GM21717 (cell line): ENCODE results near the gene CDC25B.
"Not testable (repeated sequence)": the region's sequence is repeated elsewhere in the genome, so short reads cannot be mapped to it uniquely, and the experiment has no call there.

Experiments used
- ATAC-seq: cut with Tn5 transposase; IDR thresholded peaks from one replicate; pipeline ENCODE4 v1.9.1; 2021; ENCODE audit warnings: mild to moderate bottlenecking, moderate library complexity; ENCODE audit not compliant: unreplicated experiment

CDC25B gene

GRCh38 chr20:3821996-3822395, 25.9 kb downstream of the CDC25B start:
- no peak for ATAC-seq

GRCh38 chr20:3823881-3824280, 27.8 kb downstream of the CDC25B start:
- no peak for ATAC-seq

- no peak for ATAC-seq
These were observed 29.4 kb downstream of the CDC25B start for GRCh38 chr20:3825526-3825925.

- no peak for ATAC-seq
These were observed 30.3 kb downstream of the CDC25B start for GRCh38 chr20:3826420-3826819.

GRCh38 chr20:3828798-3829197, 32.7 kb downstream of the CDC25B start:
- ATAC-seq, result no peak

GRCh38 chr20:3829891-3830290, 33.8 kb downstream of the CDC25B start:
- ATAC-seq, result not testable (repeated sequence)

- no peak for ATAC-seq
These were observed 40.0 kb downstream of the CDC25B start for GRCh38 chr20:3836132-3836531.

GRCh38 chr20:3839328-3839727, 43.2 kb downstream of the CDC25B start:
- no peak for ATAC-seq

GRCh38 chr20:3840201-3840600, 44.1 kb downstream of the CDC25B start:
- ATAC-seq, result not testable (repeated sequence)

- no peak for ATAC-seq
These were observed 46.3 kb downstream of the CDC25B start for GRCh38 chr20:3842348-3842930.

GRCh38 chr20:3843490-3843889, 47.4 kb downstream of the CDC25B start:
- ATAC-seq, result no peak

GRCh38 chr20:3843990-3844619, 48.0 kb downstream of the CDC25B start:
- ATAC-seq, result not testable (repeated sequence)

GRCh38 chr20:3846378-3846739, 50.2 kb downstream of the CDC25B start:
- no peak for ATAC-seq

GRCh38 chr20:3846740-3847428, 50.8 kb downstream of the CDC25B start, which contains the start of gene MAVS:
TSS of gene MAVS (plus strand) at chr20:3846834. CDS start at chr20:3854625, 7,791 bp downstream.
- ATAC-seq, result peak; percentile 86

- ATAC-seq, result no peak
These were observed 51.4 kb downstream of the CDC25B start for GRCh38 chr20:3847429-3847940.

- ATAC-seq, result no peak
These were observed 52.5 kb downstream of the CDC25B start for GRCh38 chr20:3848565-3848964.

GRCh38 chr20:3854462-3854871, 58.4 kb downstream of the CDC25B start:
- no peak for ATAC-seq
